ENCODE results near the gene NRCAM.
"Not testable (repeated sequence)": the region's sequence is repeated elsewhere in the genome, so short reads cannot be mapped to it uniquely, and the experiment has no call there.

The NRCAM gene

GRCh38 chr7:108274447-108274846 is 181.8 kb downstream of the NRCAM start:
- not testable (repeated sequence) for H3K9ac ChIP-seq (ENCODE audit: low read length); H3K4me1 ChIP-seq (ENCODE audit: control insufficient read depth, low read depth, low read length); H3K23ac ChIP-seq (ENCODE audit: low read length); H3K4me2 ChIP-seq (ENCODE audit: low read length); H3K36me3 ChIP-seq (ENCODE audit: control insufficient read depth, insufficient read depth, low read length); H2AK5ac ChIP-seq (ENCODE audit: low read length); H2BK15ac ChIP-seq (replicated peaks; ENCODE audit: low read depth); H3K27ac ChIP-seq (ENCODE audit: low read depth, low read length); H3K18ac ChIP-seq (ENCODE audit: low read length); DNase-seq; H2BK5ac ChIP-seq (ENCODE audit: low read length); H3K56ac ChIP-seq (ENCODE audit: low read length); H3K79me1 ChIP-seq (ENCODE audit: low read length); H3K4me3 ChIP-seq (ENCODE audit: low read length); H2BK120ac ChIP-seq (ENCODE audit: low read depth, low read length); H3K4ac ChIP-seq (ENCODE audit: low read depth, low read length); H3K79me2 ChIP-seq (ENCODE audit: control insufficient read depth, insufficient read depth, low read length); H4K5ac ChIP-seq (ENCODE audit: low read length); H3K27me3 ChIP-seq (ENCODE audit: insufficient read depth, low read length, poor library complexity); H4K8ac ChIP-seq (ENCODE audit: low read depth, low read length)
- no CpG with 5 or more reads among the region's 5 CpGs for WGBS (ENCODE audit: extremely low coverage, insufficient coverage, low lambda C conversion rate)

- not testable (repeated sequence) for H3K79me1 ChIP-seq (ENCODE audit: low read length); H3K4me2 ChIP-seq (ENCODE audit: low read length); DNase-seq; H3K4me1 ChIP-seq (ENCODE audit: control insufficient read depth, low read depth, low read length); H2BK120ac ChIP-seq (ENCODE audit: low read depth, low read length); H2BK5ac ChIP-seq (ENCODE audit: low read length); H3K56ac ChIP-seq (ENCODE audit: low read length); H3K79me2 ChIP-seq (ENCODE audit: control insufficient read depth, insufficient read depth, low read length); H3K9ac ChIP-seq (ENCODE audit: low read length); H4K5ac ChIP-seq (ENCODE audit: low read length); H3K4me3 ChIP-seq (ENCODE audit: low read length); H4K8ac ChIP-seq (ENCODE audit: low read depth, low read length); H2AK5ac ChIP-seq (ENCODE audit: low read length); H3K4ac ChIP-seq (ENCODE audit: low read depth, low read length); H3K18ac ChIP-seq (ENCODE audit: low read length); H3K27ac ChIP-seq (ENCODE audit: low read depth, low read length); H3K23ac ChIP-seq (ENCODE audit: low read length); H3K36me3 ChIP-seq (ENCODE audit: control insufficient read depth, insufficient read depth, low read length); H2BK15ac ChIP-seq (replicated peaks; ENCODE audit: low read depth); H3K27me3 ChIP-seq (ENCODE audit: insufficient read depth, low read length, poor library complexity)
- WGBS (ENCODE audit: extremely low coverage, insufficient coverage, low lambda C conversion rate) = no CpG with 5 or more reads among the region's 1 CpG
Observed at GRCh38 chr7:108272891-108273290, 183.3 kb downstream of the NRCAM start.

DNA sequence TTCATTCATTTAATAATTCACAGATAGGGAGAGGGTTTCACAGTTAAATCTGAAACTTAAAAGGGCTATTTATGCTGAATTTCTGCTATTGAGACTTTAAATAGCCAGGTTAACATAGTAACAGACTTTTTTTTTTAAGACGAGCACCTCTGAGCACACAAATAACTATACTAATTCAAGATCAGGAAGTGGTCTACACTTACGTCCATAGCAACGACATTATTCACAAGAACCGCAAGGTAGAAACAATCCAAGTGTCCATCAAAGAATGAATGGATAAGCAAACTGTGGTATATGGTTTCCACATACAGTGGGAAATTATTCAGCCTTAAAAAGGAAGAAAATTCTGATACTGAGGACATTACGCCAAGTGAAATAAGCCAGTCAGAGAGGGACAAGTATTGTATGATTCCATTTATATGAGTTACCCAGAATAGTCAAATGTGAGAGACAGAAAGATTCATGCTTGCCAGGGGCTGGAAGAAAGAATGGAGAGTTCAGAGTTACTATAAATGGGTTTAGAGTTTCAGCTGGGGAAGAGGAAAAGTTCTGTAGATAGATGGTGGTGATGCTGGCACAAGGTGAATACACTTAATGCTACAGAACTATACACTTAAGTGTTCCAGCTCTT is 185.7 kb downstream of the NRCAM start:
- no peak for DNase-seq
- no peak overlapping the region for H2BK15ac ChIP-seq (replicated peaks; ENCODE audit: low read depth)
- H3K18ac ChIP-seq (ENCODE audit: low read length) = no peak overlapping the region
- no peak overlapping the region for H3K27ac ChIP-seq (ENCODE audit: low read depth, low read length)
- H3K27me3 ChIP-seq (ENCODE audit: insufficient read depth, low read length, poor library complexity) = no peaks in the 10 kb centered on the region
- no CpG with 5 or more reads among the region's 5 CpGs for WGBS (ENCODE audit: extremely low coverage, insufficient coverage, low lambda C conversion rate)
- no peak overlapping the region for H3K23ac ChIP-seq (ENCODE audit: low read length)
- H4K8ac ChIP-seq (ENCODE audit: low read depth, low read length) = no peak overlapping the region
- H3K9ac ChIP-seq (ENCODE audit: low read length) = no peak overlapping the region
- H3K4me1 ChIP-seq (ENCODE audit: control insufficient read depth, low read depth, low read length) = no peaks in the 10 kb centered on the region
- no peaks in the 10 kb centered on the region for H3K79me2 ChIP-seq (ENCODE audit: control insufficient read depth, insufficient read depth, low read length)
- H3K79me1 ChIP-seq (ENCODE audit: low read length) = no peaks in the 10 kb centered on the region
- H2AK5ac ChIP-seq (ENCODE audit: low read length) = no peak overlapping the region
- no peak overlapping the region for H3K4me2 ChIP-seq (ENCODE audit: low read length)
- H2BK120ac ChIP-seq (ENCODE audit: low read depth, low read length) = no peak overlapping the region
- no peak overlapping the region for H3K4ac ChIP-seq (ENCODE audit: low read depth, low read length)
- H3K4me3 ChIP-seq (ENCODE audit: low read length) = no peak overlapping the region
- H4K5ac ChIP-seq (ENCODE audit: low read length) = no peak overlapping the region
- H2BK5ac ChIP-seq (ENCODE audit: low read length) = no peak overlapping the region
- no peaks in the 10 kb centered on the region for H3K36me3 ChIP-seq (ENCODE audit: control insufficient read depth, insufficient read depth, low read length)
- no peak overlapping the region for H3K56ac ChIP-seq (ENCODE audit: low read length)

DNA sequence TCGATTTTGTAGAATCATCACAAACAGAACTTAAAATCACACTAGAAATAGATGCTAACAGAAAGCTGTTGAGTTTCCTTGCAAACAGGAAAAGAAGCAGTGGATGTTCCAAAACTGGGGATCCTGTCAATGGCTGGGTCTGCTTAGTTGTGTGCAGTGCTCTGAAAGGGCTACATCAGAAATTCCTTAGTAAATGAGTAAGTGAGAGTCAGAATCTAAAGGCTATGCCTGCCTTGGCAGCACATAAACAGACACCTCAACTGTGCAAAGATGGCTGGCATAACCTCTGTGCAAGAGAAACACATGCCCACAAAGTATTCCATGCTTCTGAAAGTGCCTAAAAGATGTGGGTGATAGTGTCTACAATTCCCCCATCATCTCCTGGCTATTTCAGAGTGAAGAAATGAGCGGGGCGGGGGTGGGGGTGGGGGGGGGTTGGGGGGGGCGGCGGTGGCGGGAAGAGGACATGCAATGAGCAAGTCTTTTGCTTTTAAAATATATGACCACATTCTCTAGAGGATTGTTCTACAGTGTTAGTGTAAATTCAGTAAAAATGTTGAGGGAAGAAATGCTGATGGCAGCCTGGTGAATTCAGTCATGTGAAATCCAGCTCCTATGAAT is 187.9 kb downstream of the NRCAM start:
- no peak overlapping the region for H3K27ac ChIP-seq (ENCODE audit: low read depth, low read length)
- WGBS (ENCODE audit: extremely low coverage, insufficient coverage, low lambda C conversion rate) = no CpG with 5 or more reads among the region's 6 CpGs
- H2BK120ac ChIP-seq (ENCODE audit: low read depth, low read length) = no peak overlapping the region
- H2AK5ac ChIP-seq (ENCODE audit: low read length) = no peak overlapping the region
- H3K23ac ChIP-seq (ENCODE audit: low read length) = no peak overlapping the region
- H3K27me3 ChIP-seq (ENCODE audit: insufficient read depth, low read length, poor library complexity) = no peaks in the 10 kb centered on the region
- H3K79me1 ChIP-seq (ENCODE audit: low read length) = no peaks in the 10 kb centered on the region
- H3K36me3 ChIP-seq (ENCODE audit: control insufficient read depth, insufficient read depth, low read length) = no peaks in the 10 kb centered on the region
- DNase-seq = no peak
- H3K4me2 ChIP-seq (ENCODE audit: low read length) = no peak overlapping the region
- H4K5ac ChIP-seq (ENCODE audit: low read length) = no peak overlapping the region
- no peaks in the 10 kb centered on the region for H3K79me2 ChIP-seq (ENCODE audit: control insufficient read depth, insufficient read depth, low read length)
- no peak overlapping the region for H3K4ac ChIP-seq (ENCODE audit: low read depth, low read length)
- no peaks in the 10 kb centered on the region for H3K4me1 ChIP-seq (ENCODE audit: control insufficient read depth, low read depth, low read length)
- H3K56ac ChIP-seq (ENCODE audit: low read length) = no peak overlapping the region
- no peak overlapping the region for H3K9ac ChIP-seq (ENCODE audit: low read length)
- no peak overlapping the region for H2BK15ac ChIP-seq (replicated peaks; ENCODE audit: low read depth)
- H3K4me3 ChIP-seq (ENCODE audit: low read length) = no peak overlapping the region
- H2BK5ac ChIP-seq (ENCODE audit: low read length) = no peak overlapping the region
- no peak overlapping the region for H4K8ac ChIP-seq (ENCODE audit: low read depth, low read length)
- no peak overlapping the region for H3K18ac ChIP-seq (ENCODE audit: low read length)

GRCh38 chr7:108267615-108268014 is 188.6 kb downstream of the NRCAM start:
- no peak for DNase-seq
- H2BK15ac ChIP-seq (replicated peaks; ENCODE audit: low read depth) = no peak overlapping the region
- no peaks in the 10 kb centered on the region for H3K4me1 ChIP-seq (ENCODE audit: control insufficient read depth, low read depth, low read length)
- no peak overlapping the region for H3K4me3 ChIP-seq (ENCODE audit: low read length)
- H3K79me2 ChIP-seq (ENCODE audit: control insufficient read depth, insufficient read depth, low read length) = no peaks in the 10 kb centered on the region
- no peak overlapping the region for H2BK120ac ChIP-seq (ENCODE audit: low read depth, low read length)
- no peaks in the 10 kb centered on the region for H3K27me3 ChIP-seq (ENCODE audit: insufficient read depth, low read length, poor library complexity)
- H3K27ac ChIP-seq (ENCODE audit: low read depth, low read length) = no peak overlapping the region
- H3K18ac ChIP-seq (ENCODE audit: low read length) = no peak overlapping the region
- H2BK5ac ChIP-seq (ENCODE audit: low read length) = no peak overlapping the region
- no peak overlapping the region for H3K9ac ChIP-seq (ENCODE audit: low read length)
- H3K4me2 ChIP-seq (ENCODE audit: low read length) = no peak overlapping the region
- H4K5ac ChIP-seq (ENCODE audit: low read length) = no peak overlapping the region
- no peak overlapping the region for H3K56ac ChIP-seq (ENCODE audit: low read length)
- H3K4ac ChIP-seq (ENCODE audit: low read depth, low read length) = no peak overlapping the region
- H2AK5ac ChIP-seq (ENCODE audit: low read length) = no peak overlapping the region
- no CpG with 5 or more reads among the region's 1 CpG for WGBS (ENCODE audit: extremely low coverage, insufficient coverage, low lambda C conversion rate)
- H3K36me3 ChIP-seq (ENCODE audit: control insufficient read depth, insufficient read depth, low read length) = no peaks in the 10 kb centered on the region
- no peak overlapping the region for H4K8ac ChIP-seq (ENCODE audit: low read depth, low read length)
- no peak overlapping the region for H3K23ac ChIP-seq (ENCODE audit: low read length)
- H3K79me1 ChIP-seq (ENCODE audit: low read length) = no peaks in the 10 kb centered on the region

DNA sequence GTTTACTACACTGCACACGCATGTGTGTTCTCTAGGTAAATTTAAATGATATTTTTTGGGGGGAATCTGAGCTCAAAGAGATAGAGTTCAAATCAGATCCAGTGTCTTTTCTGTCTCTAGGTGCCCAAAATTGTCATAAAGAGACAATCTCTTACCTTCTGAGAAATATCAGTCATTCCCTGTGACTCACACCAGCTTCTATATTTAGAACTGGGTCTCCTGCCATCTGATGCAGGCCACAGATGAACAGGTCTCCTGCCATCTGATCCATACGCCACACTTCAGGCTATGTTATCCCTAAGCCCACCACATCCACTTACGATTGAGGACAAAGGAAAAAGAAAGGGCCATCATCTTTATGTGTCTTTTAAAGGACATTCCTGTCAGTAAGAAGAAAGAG is 189.7 kb downstream of the NRCAM start:
- no peak overlapping the region for H3K27ac ChIP-seq (ENCODE audit: low read depth, low read length)
- H2BK5ac ChIP-seq (ENCODE audit: low read length) = no peak overlapping the region
- H2BK120ac ChIP-seq (ENCODE audit: low read depth, low read length) = no peak overlapping the region
- H4K8ac ChIP-seq (ENCODE audit: low read depth, low read length) = no peak overlapping the region
- H3K23ac ChIP-seq (ENCODE audit: low read length) = no peak overlapping the region
- H3K36me3 ChIP-seq (ENCODE audit: control insufficient read depth, insufficient read depth, low read length) = no peaks in the 10 kb centered on the region
- no peaks in the 10 kb centered on the region for H3K79me1 ChIP-seq (ENCODE audit: low read length)
- H3K4ac ChIP-seq (ENCODE audit: low read depth, low read length) = no peak overlapping the region
- H2AK5ac ChIP-seq (ENCODE audit: low read length) = no peak overlapping the region
- H3K56ac ChIP-seq (ENCODE audit: low read length) = no peak overlapping the region
- H3K4me2 ChIP-seq (ENCODE audit: low read length) = no peak overlapping the region
- no peaks in the 10 kb centered on the region for H3K4me1 ChIP-seq (ENCODE audit: control insufficient read depth, low read depth, low read length)
- H4K5ac ChIP-seq (ENCODE audit: low read length) = no peak overlapping the region
- no peak overlapping the region for H2BK15ac ChIP-seq (replicated peaks; ENCODE audit: low read depth)
- H3K4me3 ChIP-seq (ENCODE audit: low read length) = no peak overlapping the region
- WGBS (ENCODE audit: extremely low coverage, insufficient coverage, low lambda C conversion rate) = no CpG with 5 or more reads among the region's 3 CpGs
- H3K79me2 ChIP-seq (ENCODE audit: control insufficient read depth, insufficient read depth, low read length) = no peaks in the 10 kb centered on the region
- no peak overlapping the region for H3K18ac ChIP-seq (ENCODE audit: low read length)
- H3K9ac ChIP-seq (ENCODE audit: low read length) = no peak overlapping the region
- no peak for DNase-seq
- no peaks in the 10 kb centered on the region for H3K27me3 ChIP-seq (ENCODE audit: insufficient read depth, low read length, poor library complexity)
